PFSK-1 (cell line): ENCODE data around the gene RXRB.

Experiments used
- POLR2AphosphoS5 ChIP-seq: IDR thresholded peaks from 2 replicates; pipeline ENCODE4 v1.6.1; 2012; ENCODE audit warnings: low read depth, mild to moderate bottlenecking, control low read depth, low read length, moderate library complexity
- REST ChIP-seq, 2 experiments: IDR thresholded peaks; 2 replicates each; pipeline versions ENCODE4 v1.6.1 to v1.8.0; 2011 to 2012; ENCODE audit warnings: low read depth in 2 of 2, low read length in 2 of 2, control low read depth in 1 of 2, inconsistent platforms in 1 of 2, mild to moderate bottlenecking in 1 of 2, moderate library complexity in 1 of 2; ENCODE audit not compliant: insufficient read depth in 1 of 2
- TAF1 ChIP-seq: IDR thresholded peaks from 2 replicates; pipeline ENCODE4 v1.6.1; 2012; ENCODE audit warnings: low read length, control low read depth, borderline replicate concordance; ENCODE audit not compliant: insufficient read depth

DNA sequence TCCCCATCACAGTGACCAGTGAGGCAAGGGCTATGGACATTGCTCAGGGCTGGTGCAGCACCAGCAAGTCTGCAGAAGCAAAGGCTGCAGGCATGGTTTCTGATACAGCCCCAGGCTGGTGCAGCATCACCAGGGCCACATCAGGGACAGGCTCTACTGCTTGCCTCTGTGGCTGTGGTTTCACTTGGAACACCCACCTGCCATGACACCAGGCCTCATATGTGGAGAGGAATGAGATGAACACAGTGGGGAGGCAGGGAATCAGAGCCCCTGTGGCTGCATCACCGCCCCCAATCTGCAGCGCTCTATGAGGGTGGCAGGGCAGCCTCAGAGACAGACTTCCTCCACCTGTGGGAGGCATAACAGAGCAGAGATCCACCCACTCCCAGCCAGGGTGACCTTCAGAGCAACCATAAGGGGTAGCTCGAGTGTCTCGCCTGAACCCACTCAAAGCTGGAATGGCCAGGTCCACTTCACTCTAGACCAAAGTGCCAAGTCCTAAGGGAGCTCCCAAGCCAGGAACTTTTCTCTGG, 15.7 kb upstream of the RXRB start:
- TF ChIP-seq POLR2AphosphoS5 (no peak), TAF1 (no peak), REST (IDR thresholded peaks at IDR 0.05; ENCODE audit: insufficient read depth in 1 of 2, low read depth in 2 of 2, low read length in 2 of 2) (no peak)
